ENCODE measurements around the gene UBAC2. TPM values are rescaled to one million over a fixed set of nuclear protein-coding genes. Genes with fewer than 3 reads are reported as not detected.

UBAC2 gene
- total RNA-seq, 2 donors from 2014 or later, result 72.7 to 80.4 TPM

DNA sequence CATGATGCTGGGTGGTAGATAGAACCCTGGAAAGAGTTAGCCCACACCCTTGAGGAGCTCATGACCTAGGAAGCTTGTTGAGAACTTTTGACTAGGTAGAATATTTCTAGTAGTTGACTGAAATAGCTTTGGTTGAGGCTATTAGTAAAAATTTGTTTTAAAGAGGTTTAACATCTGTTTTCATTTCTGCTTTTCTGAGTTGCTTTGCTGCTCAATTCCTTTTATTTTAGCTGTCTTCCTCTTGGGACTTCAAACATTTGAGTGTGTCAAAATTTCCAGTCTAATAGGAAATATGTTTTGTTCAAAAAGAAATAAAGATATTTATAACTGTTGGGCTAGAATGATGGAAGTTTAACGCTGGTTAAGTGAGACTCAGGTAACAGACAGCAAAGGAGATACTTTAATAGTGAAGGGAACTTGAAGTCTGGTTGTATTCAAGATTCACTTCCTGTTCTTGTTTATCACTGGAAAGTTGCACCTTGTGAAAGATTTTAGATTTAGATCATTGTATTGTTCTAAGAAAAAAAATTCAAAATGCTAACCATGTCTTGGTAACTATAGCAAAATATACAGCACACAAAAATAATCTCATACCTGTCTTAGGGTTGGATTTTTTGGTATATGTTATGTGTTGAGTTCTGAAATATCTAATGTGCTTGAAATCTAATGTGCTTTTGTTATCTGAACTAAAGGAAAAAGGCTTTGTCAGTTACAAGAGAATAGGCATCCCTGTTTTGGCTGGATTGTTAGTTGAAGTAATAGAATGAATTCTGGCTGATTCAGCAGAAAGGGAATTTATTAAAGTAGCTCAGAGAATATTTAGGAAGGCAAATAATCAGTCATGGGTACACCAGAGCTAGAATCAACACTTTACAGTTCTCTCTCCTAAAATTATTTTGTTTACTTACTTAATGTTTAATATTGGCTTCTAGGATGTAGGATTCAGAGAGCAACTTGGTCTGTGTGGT, 81.9 kb downstream of the UBAC2 start:
- Histone ChIP-seq H3K9ac (ENCODE audit: extremely low read depth, low read length, poor library complexity, severe bottlenecking) (no peak overlapping the region), H3K27ac (ENCODE audit: low read depth, low read length) (no peak overlapping the region), H3K27me3 (ENCODE audit: control insufficient read depth, insufficient read depth, low read length, poor library complexity, severe bottlenecking) (no peaks in the 10 kb centered on the region), H3K4me1 (ENCODE audit: control insufficient read depth, insufficient read depth, low read length) (no peaks in the 10 kb centered on the region), H3K9me3 (ENCODE audit: control insufficient read depth, low read length) (no peaks in the 10 kb centered on the region), H3K36me3 (ENCODE audit: control insufficient read depth, insufficient read depth, low read length) (peaks cover 35% of the 10 kb centered on the region), H3K4me3 (ENCODE audit: low read length) (no peak overlapping the region)
- Mint-ChIP-seq H3K27ac (no peak overlapping the region), H3K27me3 (ENCODE audit: insufficient read depth) (no peaks in the 10 kb centered on the region), H3K4me3 (no peak overlapping the region), H3K9me3 (no peaks in the 10 kb centered on the region), H3K36me3 (ENCODE audit: low read depth) (peaks cover 11% of the 10 kb centered on the region), H3K4me1 (peaks cover 9% of the 10 kb centered on the region)
- TF ChIP-seq, protein P1, sequence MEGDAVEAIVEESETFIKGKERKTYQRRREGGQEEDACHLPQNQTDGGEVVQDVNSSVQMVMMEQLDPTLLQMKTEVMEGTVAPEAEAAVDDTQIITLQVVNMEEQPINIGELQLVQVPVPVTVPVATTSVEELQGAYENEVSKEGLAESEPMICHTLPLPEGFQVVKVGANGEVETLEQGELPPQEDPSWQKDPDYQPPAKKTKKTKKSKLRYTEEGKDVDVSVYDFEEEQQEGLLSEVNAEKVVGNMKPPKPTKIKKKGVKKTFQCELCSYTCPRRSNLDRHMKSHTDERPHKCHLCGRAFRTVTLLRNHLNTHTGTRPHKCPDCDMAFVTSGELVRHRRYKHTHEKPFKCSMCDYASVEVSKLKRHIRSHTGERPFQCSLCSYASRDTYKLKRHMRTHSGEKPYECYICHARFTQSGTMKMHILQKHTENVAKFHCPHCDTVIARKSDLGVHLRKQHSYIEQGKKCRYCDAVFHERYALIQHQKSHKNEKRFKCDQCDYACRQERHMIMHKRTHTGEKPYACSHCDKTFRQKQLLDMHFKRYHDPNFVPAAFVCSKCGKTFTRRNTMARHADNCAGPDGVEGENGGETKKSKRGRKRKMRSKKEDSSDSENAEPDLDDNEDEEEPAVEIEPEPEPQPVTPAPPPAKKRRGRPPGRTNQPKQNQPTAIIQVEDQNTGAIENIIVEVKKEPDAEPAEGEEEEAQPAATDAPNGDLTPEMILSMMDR (conservative IDR thresholded peaks at IDR 0.05), result no peak
- no peak for DNase-seq
- WGBS, 2 experiments (ENCODE audit: insufficient coverage in 1 of 2, insufficient read length in 1 of 2), result 91 to 92% methylated on average over 1 of the region's 1 CpG

DNA sequence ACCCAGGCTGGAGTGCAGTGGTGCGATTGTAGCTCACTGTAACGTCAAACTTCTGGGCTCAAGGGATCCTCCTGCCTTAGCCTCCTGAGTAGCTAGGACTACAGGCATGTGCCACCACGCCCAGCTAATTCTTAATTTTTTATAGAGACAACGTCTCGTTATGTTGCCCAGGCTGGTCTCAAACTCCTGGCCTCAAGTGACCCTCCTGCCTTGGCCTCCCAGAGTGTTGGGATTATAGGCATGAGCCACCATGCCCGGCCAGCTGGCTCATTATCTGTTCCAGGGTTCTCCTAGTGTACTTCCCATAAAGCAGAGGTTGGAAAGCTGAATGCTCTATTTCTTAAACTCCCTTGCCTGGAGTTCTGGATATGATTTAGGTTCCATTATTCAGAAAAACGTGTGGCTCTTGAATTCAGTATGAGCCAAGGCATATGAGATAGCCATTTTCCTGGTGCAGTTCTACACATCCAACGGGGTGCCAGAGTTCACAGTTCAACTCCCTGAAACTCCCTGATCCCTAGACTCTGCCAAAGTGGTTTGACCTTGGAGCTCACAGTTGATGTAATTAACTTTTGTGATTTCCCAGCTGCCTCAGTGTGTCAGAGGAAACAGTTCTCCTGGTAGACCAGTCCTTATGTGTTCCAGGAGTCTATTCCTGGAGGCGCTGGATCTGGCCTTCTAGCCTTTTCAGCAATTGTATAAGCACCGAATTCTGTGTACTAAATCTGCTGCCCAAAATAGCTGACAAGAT, 85.0 kb downstream of the UBAC2 start:
- Histone ChIP-seq H3K9ac (ENCODE audit: extremely low read depth, low read length, poor library complexity, severe bottlenecking) (no peak overlapping the region), H3K4me1 (ENCODE audit: control insufficient read depth, insufficient read depth, low read length) (no peaks in the 10 kb centered on the region), H3K4me3 (ENCODE audit: low read length) (no peak overlapping the region), H3K27ac (ENCODE audit: low read depth, low read length) (no peak overlapping the region), H3K9me3 (ENCODE audit: control insufficient read depth, low read length) (no peaks in the 10 kb centered on the region), H3K36me3 (ENCODE audit: control insufficient read depth, insufficient read depth, low read length) (peaks cover 22% of the 10 kb centered on the region), H3K27me3 (ENCODE audit: control insufficient read depth, insufficient read depth, low read length, poor library complexity, severe bottlenecking) (no peaks in the 10 kb centered on the region)
- no peak for DNase-seq
- H3K27me3 Mint-ChIP-seq (ENCODE audit: insufficient read depth), result no peaks in the 10 kb centered on the region
- H3K9me3 Mint-ChIP-seq, result no peaks in the 10 kb centered on the region
- no peak overlapping the region for H3K4me3 Mint-ChIP-seq
- no peak overlapping the region for H3K27ac Mint-ChIP-seq
- peaks cover 5% of the 10 kb centered on the region for H3K4me1 Mint-ChIP-seq
- TF ChIP-seq, protein P1 (conservative IDR thresholded peaks at IDR 0.05), result no peak
- H3K36me3 Mint-ChIP-seq (ENCODE audit: low read depth), result peaks cover 18% of the 10 kb centered on the region
- WGBS, 2 experiments (ENCODE audit: insufficient coverage in 1 of 2, insufficient read length in 1 of 2), result 88 to 94% methylated on average over 9 to 10 of the region's 10 CpGs

DNA sequence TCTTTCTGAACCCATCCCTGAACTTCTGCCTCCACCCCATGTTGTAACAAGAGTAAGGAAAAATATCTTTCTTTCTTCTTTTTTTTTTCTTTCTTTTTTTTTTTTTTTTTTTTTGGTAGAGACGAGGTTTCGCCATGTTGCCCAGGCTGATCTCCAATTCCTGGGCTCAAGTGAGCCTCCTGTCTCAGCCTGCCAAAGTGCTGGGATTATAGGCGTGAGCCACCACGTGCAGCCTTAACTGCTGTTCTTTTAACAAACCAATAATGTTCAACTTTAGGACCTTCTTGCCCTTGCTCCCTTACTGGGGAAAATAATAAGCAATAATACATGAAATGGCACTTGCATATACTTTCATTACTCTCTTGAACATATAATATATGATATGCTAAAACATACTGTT, 86.9 kb downstream of the UBAC2 start:
- Histone ChIP-seq H3K4me1 (ENCODE audit: control insufficient read depth, insufficient read depth, low read length) (no peaks in the 10 kb centered on the region), H3K27me3 (ENCODE audit: control insufficient read depth, insufficient read depth, low read length, poor library complexity, severe bottlenecking) (no peaks in the 10 kb centered on the region), H3K4me3 (ENCODE audit: low read length) (no peak overlapping the region), H3K9me3 (ENCODE audit: control insufficient read depth, low read length) (no peaks in the 10 kb centered on the region), H3K36me3 (ENCODE audit: control insufficient read depth, insufficient read depth, low read length) (peaks cover 9% of the 10 kb centered on the region), H3K9ac (ENCODE audit: extremely low read depth, low read length, poor library complexity, severe bottlenecking) (no peak overlapping the region), H3K27ac (ENCODE audit: low read depth, low read length) (no peak overlapping the region)
- Mint-ChIP-seq H3K27me3 (ENCODE audit: insufficient read depth) (no peaks in the 10 kb centered on the region), H3K36me3 (ENCODE audit: low read depth) (peaks cover 15% of the 10 kb centered on the region), H3K4me3 (no peak overlapping the region), H3K9me3 (no peaks in the 10 kb centered on the region), H3K4me1 (peaks cover 5% of the 10 kb centered on the region), H3K27ac (no peak overlapping the region)
- TF ChIP-seq, protein P1 (conservative IDR thresholded peaks at IDR 0.05), result no peak
- WGBS, 2 experiments (ENCODE audit: insufficient coverage in 1 of 2, insufficient read length in 1 of 2), result 93 to 100% methylated on average over 4 of the region's 4 CpGs
- no peak for DNase-seq
